NCI-H2107 treated with DMSO at 0.1 percent for 48 hours (cell line): ENCODE results near the gene LNPEP.

Experiments
- DNase-seq: peaks from one replicate; lab custom pipeline; 2025; ENCODE audit not compliant: unreplicated experiment; lab: John Stamatoyannopoulos, UW

Gene LNPEP

GRCh38 chr5:96935559-96936430 lies at the start of gene LNPEP:
TSS of gene LNPEP (plus strand) at chr5:96936080. CDS start at chr5:96936156, 76 bp downstream.
- peak; percentile 65 for DNase-seq

GRCh38 chr5:96893342-96893741 lies 42.5 kb upstream of the LNPEP start:
- no peak for DNase-seq

DNA sequence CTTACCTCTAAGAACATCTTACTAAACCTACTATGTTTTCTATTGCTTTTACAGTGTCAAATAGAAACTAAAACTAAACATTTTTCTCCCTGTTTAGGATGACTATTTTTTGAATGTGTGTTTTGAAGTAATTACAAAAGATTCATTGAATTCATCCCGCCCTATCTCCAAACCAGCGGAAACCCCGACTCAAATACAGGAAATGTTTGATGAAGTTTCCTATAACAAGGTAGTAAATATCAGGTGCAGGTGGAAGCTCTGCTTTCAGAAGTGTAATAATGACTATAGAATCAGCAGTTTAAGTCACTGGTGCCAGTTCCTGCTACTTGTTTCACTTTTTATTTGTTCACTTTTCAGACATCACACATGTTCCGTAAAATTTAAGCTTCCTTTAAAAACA lies 39.6 kb upstream of the LNPEP start:
- no peak for DNase-seq

DNA sequence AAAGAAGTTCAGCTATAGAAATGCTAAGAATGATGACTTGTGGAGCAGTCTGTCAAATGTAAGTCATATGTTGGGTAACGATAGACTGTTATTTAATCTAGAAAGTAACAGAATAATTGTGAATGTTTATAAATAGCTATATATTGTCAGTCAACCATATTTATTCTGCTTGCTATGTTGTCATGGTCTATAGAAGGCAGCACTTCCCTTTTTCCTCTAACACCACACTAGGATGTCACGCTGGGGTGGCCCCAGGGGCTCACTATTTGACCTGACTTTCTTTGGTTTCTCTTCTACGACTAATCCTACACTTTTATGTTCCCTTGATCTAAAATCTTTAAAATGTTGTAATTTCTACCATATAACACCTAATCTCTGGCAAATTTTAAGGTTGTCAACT lies 39.1 kb upstream of the LNPEP start:
- DNase-seq: no peak

DNA sequence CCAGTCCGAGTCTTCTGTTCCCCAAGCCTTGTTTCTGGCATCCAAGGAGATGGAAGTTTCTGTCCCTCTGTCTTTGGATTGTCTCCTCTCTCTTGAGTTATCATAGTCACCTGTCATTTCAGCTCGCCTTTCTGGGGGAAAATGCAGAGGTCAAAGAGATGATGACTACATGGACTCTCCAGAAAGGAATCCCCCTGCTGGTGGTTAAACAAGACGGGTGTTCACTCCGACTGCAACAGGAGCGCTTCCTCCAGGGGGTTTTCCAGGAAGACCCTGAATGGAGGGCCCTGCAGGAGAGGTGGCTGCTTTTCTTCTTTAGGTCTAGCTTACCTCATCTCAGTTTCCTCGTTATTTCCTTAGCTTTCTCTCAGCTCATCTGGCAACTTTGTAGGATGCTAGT lies 34.5 kb upstream of the LNPEP start:
- DNase-seq: no peak

DNA sequence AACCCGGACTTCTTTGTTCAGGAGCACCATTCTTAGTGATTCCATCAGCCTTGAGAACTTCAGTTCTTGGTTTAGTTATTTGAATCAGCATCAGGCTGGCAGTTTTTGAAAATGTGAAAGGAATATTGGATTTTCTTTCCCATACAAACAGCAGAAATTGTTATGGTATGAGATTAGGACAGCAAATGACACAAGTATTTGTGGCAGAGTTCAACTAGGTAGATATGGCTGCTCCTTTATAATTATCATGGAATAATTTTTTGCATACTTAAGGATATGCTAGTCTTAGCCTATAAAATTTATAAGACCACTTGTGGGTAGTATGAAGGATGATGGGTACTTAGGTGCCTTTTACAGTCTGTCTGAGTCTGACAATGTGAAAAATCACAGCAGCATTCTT lies 34.0 kb upstream of the LNPEP start:
- no peak for DNase-seq

GRCh38 chr5:96902876-96903275 lies 33.0 kb upstream of the LNPEP start:
- DNase-seq: no peak

DNA sequence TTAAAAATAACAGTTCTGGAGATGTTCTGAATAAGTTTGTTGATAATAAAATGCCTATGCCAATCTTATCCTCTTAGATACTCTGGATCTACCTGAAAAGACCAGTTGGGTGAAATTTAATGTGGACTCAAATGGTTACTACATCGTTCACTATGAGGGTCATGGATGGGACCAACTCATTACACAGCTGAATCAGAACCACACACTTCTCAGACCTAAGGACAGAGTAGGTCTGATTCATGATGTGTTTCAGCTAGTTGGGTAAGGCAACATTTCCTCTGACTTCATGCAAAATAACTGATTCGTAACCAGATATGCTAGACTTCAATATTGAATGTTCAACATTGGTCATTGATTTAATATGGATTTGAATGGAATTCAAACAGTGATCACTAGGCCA lies 32.6 kb upstream of the LNPEP start:
- no peak for DNase-seq

DNA sequence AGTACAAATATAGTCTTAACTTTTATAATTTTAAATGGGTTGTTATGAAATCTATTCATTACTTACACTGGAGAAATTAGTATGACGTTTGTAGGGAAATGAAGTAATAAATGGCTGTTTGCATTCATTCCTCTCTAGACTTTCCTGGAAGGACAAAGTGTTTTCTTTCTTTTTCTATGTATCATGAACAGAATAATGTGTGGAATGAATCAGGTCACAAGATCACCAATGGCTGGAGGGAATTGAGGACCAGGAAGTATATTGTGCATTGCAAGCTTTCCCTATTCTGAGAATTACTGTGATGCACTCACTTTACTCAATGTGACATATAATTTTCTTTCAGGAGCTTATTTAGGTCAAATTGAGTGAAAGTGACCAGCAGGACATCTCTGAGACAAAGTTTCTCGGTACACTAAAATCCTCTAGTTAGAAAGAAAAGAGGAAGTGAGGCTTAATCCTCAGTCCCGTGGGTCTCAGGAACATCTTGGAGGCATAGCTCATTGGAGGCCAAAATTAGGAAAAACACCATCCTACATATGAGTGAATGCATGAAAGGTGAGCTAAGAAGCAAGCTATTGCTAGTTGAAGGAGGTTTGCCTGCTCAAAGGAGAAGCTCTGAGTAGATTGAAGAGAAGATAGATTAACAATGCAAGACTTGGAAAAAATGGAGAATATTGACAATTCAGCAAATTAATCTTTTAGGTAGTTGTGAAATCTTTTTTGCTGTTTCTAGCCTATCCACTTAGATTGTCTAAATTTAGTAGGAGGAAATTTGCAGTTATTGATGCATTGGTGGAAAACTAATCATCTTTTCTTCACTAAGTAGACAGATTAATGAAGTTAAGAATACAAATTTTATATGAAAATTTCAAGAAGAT lies 31.6 kb upstream of the LNPEP start:
- DNase-seq: no peak

- no peak for DNase-seq
These were observed 30.0 kb upstream of the LNPEP start for GRCh38 chr5:96905864-96906263.

DNA sequence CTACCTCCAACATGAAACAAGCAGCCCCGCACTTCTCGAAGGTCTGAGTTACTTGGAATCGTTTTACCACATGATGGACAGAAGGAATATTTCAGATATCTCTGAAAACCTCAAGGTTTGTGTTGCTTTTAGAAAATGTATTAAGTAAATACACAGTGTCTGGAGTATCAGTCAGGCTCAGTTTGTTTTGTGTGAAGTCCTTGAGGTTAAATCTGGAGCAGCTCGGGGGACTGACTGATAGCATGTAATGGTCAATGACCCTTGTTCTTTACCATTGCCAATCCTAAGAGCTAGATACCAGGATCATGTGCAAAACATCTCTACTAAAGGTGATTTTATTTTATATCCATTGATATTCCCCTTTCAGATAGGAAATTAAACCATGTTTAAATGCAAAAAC lies 26.9 kb upstream of the LNPEP start:
- no peak for DNase-seq

- DNase-seq: no peak
These were observed 26.4 kb upstream of the LNPEP start for GRCh38 chr5:96909435-96909834.

DNA sequence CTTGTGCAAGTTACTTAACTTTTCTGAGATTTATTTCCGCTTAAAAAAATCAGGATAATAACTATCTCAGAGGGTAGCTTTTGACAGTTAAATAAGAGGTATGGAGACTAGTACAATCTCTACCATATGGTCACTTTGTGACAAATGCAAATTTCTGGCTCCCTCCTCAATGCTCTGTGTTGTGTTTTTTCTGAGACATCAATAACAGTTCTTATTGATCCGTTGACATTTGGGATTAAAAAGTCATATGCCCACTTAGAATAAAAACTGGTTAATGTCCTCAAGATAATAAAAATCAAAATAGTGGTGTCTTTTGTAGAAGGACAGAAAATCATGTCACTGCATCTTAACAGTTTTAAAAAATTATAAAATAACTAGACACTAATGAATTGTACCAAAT lies 24.7 kb upstream of the LNPEP start:
- no peak for DNase-seq

GRCh38 chr5:96913233-96913632 lies 22.6 kb upstream of the LNPEP start:
- DNase-seq: no peak

DNA sequence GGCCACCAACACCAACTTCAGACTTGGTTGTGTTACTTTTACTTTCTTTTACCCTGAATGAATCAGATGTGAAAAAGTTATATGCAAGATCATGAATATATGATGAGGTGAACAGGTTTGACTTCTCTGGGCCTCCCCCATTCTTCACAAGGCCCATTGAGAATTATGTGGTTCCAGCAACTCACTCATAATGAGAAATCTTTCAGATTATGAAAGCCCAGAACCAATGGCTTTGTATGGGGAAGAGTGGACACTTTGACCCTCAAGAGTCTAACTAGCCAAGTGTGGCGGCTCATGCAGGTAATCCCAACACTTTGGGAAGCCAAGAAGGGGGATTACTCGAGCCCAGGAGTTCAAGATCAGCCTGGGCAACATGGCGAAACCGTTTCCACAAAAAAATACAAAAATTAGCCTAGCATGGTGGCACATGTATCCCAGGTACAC lies 16.1 kb upstream of the LNPEP start:
- DNase-seq: no peak

DNA sequence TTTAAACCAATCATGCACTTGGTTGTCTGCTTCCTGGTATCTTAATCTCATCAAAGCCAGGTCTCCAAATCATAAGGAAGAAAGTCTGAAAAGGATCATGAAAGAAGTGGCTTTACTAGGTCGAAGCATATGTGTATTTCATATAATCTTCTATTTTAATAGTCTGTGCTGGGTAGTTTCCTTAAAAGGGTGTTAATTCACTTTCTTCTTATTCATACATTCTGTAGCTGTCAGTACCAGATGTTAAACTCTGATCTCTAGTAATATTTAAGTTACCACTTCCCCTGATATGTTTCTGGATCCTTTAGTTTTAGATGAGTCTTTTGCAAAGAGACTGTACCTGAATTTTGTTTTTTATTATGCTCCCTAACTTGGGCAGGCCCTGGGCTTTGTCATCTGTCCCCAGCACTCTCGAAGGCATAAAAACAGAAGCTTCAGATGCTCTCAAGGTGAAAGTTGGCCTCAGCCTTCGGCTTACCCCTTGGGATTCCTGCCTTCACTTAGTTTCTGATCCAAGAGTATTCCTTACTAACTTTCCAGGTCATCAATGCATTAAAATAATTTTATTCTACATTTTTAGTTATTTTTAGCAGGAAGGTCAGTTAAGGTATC lies 15.0 kb upstream of the LNPEP start:
- DNase-seq: no peak

DNA sequence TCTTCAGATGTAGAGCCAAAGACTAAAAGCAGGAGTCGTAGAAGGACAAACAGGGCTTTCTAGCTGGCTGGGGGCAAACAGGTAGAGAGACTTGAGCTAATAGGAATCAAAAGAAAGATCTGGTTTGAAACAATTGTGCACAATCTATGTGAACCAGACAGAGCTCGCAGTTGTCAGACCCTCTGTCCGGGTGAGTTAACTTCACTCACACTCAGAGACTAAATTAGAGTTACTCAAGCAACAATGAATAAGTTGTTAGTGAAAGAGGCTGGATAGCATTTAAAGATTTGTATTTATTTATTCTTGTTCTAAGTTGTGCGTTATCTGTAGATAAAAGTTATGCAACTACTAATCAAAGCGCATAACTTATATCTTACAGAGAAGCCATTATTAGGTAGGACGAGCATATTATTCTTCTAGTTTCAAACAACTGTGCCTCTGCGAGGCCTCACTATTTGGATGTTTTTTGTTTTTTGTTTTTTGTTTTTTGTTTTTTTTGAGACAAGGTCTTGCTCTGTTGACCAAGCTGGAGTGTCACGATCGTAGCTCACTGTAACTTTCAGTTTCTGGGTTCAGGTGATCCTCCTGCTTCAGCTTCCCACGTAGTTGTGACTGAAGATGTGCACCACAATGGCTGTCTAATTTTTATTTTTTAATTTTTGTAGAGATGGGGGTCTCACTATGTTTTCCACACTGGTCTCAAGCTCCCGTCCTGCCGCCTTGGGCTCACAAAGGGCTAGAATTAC lies 13.2 kb upstream of the LNPEP start:
- no peak for DNase-seq

DNA sequence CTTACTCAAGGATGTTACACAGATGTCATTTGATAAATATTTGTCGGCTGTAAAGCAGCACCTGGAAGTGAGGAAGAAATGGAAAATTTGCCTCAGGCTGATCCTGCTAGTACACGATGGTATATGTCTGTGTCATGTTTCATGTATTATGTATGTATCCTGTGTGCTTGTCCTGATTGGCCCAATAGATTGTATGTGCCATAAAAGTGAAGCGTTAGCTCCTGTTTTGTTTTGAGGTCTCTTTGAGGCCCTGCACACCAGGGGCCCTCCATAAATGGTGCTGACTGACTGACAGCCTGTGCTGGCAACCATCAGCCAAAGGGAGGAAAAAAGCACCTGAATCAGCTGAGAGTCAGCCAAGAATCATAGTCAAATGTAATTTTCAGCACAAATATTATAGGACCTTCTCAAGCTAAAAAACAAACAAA lies 11.8 kb upstream of the LNPEP start:
- no peak for DNase-seq

DNA sequence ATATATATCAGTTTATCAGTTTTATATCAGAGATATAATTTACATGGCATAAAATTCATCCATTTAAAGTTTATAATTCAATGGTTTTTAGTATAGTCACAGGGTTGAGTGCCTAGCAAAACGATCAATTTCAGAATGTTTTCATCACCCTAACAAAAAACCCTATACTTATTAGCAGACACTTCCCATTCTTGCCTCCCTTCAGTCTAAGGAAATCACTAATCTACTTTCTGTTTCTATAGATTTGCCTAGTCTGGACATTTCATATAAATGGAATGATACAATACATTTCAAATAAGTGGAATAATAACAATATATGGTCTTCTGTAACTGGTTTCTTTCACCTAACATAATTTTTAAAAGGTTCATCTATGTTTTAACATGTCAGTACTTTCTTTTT lies 9.6 kb upstream of the LNPEP start:
- no peak for DNase-seq

- DNase-seq: no peak
These were observed 8.9 kb upstream of the LNPEP start for GRCh38 chr5:96927008-96927407.
